Measurements from ENCODE around the gene CDC5L. TPM values are rescaled to one million over a fixed set of nuclear protein-coding genes. Genes with fewer than 3 reads are reported as not detected.

The CDC5L gene
- total RNA-seq, 1 experiment from 2014 or later, result 24.6 TPM

GRCh38 chr6:44363377-44363926 lies 24.1 kb upstream of the CDC5L start:
- DNase-seq (ENCODE audit: low read depth, low spot score) (no peak), ATAC-seq (no peak)
- no peak overlapping the region for H2AFZ ChIP-seq (ENCODE audit: low read depth, low read length, poor library complexity, severe bottlenecking)
- H3K9me2 ChIP-seq (ENCODE audit: insufficient read depth), result no peaks in the 10 kb centered on the region
- H3K27me3 ChIP-seq (ENCODE audit: insufficient read depth, low read length), result no peaks in the 10 kb centered on the region
- no peak overlapping the region for H3K27ac ChIP-seq (ENCODE audit: low read depth, low read length)
- H3K4me2 ChIP-seq (ENCODE audit: low read length), result no peak overlapping the region
- H3K9ac ChIP-seq (ENCODE audit: low read length), result no peak overlapping the region
- H3K79me2 ChIP-seq (ENCODE audit: insufficient read depth, low read length), result no peaks in the 10 kb centered on the region
- intact Hi-C loops (cut with micrococcal nuclease), result no loop called here
- no peaks in the 10 kb centered on the region for H4K20me1 ChIP-seq (ENCODE audit: insufficient read depth)
- RAD21 ChIA-PET (ENCODE audit: low non-redundant PET in 1 of 2, low total read pairs in 2 of 2, uncharacterized antibody in 2 of 2, unreplicated experiment in 2 of 2), result no interaction called here
- H3K4me1 ChIP-seq (ENCODE audit: control insufficient read depth in 1 of 2, insufficient read depth in 2 of 2, low read length in 2 of 2), result no peaks in the 10 kb centered on the region
- H3K9me3 ChIP-seq (ENCODE audit: control insufficient read depth in 1 of 2, insufficient read depth in 1 of 2, low read depth in 1 of 2, low read length in 2 of 2), result no peaks in the 10 kb centered on the region
- H3K36me3 ChIP-seq (ENCODE audit: control insufficient read depth in 1 of 2, insufficient read depth in 2 of 2, low read length in 2 of 2), result no peaks in the 10 kb centered on the region
- TF ChIP-seq MAX (IDR thresholded peaks at IDR 0.05), result no peak
- TF ChIP-seq ZFX (IDR thresholded peaks at IDR 0.05), result no peak
- TF ChIP-seq SIN3A (IDR thresholded peaks at IDR 0.05; ENCODE audit: low read depth), result no peak
- TF ChIP-seq ATF3 (IDR thresholded peaks at IDR 0.05), result no peak
- no peak for TF ChIP-seq POLR2AphosphoS5 (IDR thresholded peaks at IDR 0.05; ENCODE audit: low read depth, low read length)
- no peak for TF ChIP-seq FOSL1 (IDR thresholded peaks at IDR 0.05; ENCODE audit: low read depth)
- TF ChIP-seq JUND (IDR thresholded peaks at IDR 0.05), result no peak
- no peak for TF ChIP-seq ZBTB33 (IDR thresholded peaks at IDR 0.05; ENCODE audit: extremely low read depth, insufficient replicate concordance, low read length)
- no peak for TF ChIP-seq EGR1 (IDR thresholded peaks at IDR 0.05; ENCODE audit: low read depth)
- BruUV-seq (replicated peaks), result no TSS peak
- POLR2A ChIA-PET, result no interaction called here
- CTCF ChIA-PET, result no interaction called here
- no peak overlapping the region for H3K4me3 ChIP-seq (replicated peaks in 1 of 2; ENCODE audit: low read depth in 1 of 2, low read length in 2 of 2)
